GM18909 (cell line): ENCODE data around the gene KRTAP1-5.
"Not testable (repeated sequence)": the region's sequence is repeated elsewhere in the genome, so short reads cannot be mapped to it uniquely, and the experiment has no call there.

Experiments
- ATAC-seq: cut with Tn5 transposase; IDR thresholded peaks from one replicate; pipeline ENCODE4 v1.9.1; 2021; ENCODE audit warnings: mild to moderate bottlenecking; ENCODE audit not compliant: unreplicated experiment, poor library complexity

Gene KRTAP1-5

DNA sequence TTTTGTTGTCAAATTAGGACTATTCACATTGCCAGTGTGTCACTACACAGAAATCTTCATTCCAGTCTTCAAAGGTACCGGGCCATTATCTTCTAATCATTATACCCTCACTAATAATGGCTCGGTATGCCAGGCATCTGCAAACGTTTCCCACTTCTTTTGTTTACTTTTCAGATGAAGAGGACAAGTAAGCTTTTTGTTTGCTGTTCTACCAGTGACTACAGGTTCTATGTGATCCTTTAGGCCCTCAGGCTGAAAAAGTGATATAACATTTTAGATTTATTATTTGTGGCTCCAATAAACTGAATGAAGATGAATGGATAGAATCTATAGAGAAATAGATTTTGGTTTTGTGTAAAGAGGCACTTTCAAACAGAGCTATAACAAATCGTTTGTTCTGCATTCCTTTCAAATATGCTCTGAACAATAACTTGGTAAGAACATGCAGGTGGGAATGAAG, 17.7 kb downstream of the KRTAP1-5 start:
- ATAC-seq, result no peak

DNA sequence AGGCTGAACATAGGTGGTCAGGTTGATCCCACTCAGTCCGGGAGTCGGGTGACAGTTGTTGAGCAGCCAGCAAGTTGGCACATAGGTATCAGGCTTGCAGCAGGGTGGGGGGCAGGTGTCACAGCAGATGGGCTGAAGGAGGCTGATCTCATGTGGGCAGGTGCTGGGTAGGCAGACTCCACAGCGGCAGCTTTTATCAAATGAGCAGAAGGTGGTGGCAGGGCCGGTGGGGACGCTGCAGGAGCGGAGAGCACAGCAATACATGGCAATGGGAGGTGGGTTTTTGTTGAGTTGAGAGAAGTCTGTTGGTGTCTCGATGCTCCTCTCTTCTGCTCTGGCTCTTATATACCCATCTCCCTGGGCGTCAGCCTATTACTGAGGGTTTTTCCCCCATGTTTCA, 18.2 kb downstream of the KRTAP1-5 start, which contains the start of gene KRTAP3-1:
KRTAP3-1 (minus strand) TSS at position 318 of the 400 bp plus-strand sequence; CDS start at position 264, 54 bp downstream.
- ATAC-seq, result no peak

DNA sequence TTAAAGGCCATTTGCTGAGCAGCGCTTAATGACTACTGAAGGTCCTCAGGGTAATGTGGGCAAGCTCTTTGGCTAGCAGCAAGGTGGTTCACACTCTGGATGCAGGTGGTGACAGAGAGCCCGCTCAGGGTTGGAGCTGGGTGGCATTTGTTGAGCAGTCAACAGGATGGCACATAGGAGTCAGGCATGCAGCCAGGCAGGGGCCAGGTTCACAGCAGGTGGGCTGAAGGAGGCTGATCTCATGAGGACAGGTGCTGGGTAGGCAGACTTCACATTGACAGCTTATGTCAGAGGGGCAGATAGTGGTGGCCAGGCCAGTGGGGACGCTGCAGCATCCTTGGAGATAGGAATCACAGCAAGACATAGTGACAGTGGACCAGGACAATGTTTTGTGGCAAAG, 22.6 kb downstream of the KRTAP1-5 start:
- no peak for ATAC-seq

DNA sequence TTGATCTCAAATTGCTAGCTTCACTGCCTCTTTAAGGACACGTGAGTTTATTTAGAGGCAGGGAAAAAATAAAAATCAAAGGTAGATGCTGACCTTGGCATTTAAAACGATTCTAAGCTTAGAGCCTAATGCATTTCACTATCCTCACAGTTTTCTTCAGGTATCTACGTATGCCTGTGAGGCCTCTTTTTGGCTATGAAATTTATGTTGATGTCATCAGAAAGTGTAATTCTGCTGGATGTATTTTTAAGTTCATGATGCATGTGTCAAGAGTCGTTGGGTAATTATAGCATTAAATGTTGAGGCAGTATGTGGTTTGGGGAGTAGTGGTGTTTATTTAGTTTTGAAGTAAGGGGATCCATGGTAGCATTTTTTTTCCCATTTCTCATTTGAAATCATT, 23.1 kb downstream of the KRTAP1-5 start:
- no peak for ATAC-seq

DNA sequence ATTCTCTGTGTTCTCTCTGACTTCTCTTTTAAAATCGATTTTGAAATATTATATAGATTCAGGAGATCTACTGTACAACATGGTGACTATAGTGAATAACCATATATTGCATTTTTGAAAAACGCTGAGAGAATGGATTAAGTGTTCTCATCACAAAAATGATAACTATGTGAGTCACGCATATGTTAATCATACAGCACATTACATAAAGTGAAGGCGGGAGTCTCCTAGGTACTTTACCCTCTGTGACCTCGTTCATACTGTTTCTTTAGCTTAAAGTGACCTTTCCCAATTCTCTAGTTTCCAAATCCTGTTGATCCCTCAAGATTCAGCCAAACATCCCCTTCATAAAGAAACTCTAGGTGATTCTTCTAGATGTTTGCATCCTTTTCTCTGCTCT, 24.2 kb downstream of the KRTAP1-5 start:
- no peak for ATAC-seq

DNA sequence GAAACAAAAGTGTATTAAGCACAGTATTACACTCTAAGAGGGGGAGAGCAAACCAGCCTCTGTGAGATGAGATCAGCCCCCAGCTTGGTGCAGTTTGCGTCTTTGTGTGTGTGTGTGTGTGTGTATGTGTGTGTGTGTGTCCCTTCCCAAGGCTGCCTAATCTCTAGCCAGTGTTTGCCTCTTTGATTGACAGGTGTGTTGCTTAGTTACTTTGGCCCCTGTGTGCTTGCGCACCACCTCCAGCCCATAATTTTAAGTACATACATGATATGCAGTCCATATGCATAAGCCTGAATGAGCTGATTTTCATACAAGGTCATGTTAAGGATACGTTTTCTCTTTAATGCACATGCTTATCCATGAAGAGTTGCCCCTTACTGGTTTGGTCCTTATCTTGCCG, 25.2 kb downstream of the KRTAP1-5 start:
- no peak for ATAC-seq

DNA sequence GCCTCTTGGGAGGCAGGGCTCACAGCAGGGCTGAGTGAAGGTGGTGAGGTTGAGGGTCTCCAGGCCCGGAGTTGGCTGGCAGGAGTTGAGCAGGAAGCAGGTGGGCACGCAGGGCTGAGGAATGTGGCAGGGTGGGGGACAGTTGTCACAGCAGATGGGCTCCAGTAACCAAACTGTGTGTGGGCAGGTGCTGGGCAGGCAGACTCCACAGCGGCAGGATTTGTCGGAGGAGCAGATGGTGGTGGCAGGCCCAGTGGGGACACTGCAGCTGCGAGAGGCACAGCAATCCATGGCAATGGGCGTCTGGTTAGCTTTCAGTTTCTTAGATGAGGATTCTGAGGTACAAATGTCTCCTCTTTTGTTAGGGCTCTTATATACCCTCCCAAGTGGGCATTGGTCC, 27.4 kb downstream of the KRTAP1-5 start, which contains the start of gene KRTAP3-2:
KRTAP3-2 (minus strand) TSS at position 344 of the 400 bp plus-strand sequence; CDS start at position 291, 53 bp downstream.
- not testable (repeated sequence) for ATAC-seq

DNA sequence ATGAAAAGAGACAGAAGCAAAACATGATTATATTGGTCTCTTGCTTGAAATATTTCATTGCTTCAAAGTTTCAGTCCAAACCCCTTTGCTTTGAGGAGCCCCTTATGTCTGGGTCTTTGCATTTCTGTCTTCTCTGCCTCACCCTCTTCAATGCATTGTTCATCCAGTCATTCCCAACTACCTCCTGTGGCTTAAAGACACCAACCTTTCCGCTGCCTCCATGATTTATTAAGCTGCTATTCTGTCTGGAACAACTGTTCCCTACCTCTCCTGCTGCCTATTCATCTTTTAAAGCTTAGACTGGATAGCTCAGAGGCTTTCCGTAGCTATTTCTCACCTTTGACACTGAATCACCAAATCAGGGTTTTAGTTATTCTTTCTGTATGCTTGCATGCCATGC, 29.6 kb downstream of the KRTAP1-5 start:
- ATAC-seq, result no peak

DNA sequence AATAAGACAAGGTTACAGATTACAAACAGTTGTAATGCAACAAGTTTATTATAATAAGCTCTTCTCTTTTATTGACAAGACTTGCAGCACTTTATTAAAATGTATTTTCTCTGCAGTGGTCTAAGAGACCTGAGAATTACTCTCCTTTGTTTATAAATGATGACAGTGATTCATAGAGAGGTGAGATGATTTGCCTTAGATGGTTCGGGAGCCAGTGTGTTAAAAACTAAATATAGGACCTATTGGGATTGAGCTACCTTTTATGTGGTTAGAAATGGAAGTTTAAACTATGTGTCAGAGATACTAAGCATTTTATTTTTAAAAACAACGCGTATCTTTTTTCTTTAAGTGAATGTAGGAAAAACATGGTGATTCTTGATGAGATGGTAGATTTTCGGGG, 30.2 kb downstream of the KRTAP1-5 start:
- no peak for ATAC-seq

DNA sequence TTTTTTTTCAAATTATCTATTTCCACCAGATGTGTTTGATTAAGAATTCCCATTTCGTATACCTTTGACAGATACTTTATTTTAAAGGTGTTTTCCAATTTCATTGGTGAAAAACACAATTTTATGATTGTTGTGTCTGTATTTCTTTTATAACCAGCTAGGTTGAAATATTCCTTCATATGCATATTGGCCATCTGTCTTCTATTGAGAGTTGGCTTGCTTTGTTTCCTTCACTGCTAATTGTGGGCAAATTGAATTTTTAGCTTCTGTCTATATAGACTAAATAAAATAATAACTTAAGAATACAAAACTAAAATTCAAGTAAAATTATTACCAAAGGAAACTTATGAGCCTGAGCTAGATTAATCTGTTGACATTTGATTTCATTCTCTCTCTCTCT, 31.9 kb downstream of the KRTAP1-5 start:
- ATAC-seq, result no peak

DNA sequence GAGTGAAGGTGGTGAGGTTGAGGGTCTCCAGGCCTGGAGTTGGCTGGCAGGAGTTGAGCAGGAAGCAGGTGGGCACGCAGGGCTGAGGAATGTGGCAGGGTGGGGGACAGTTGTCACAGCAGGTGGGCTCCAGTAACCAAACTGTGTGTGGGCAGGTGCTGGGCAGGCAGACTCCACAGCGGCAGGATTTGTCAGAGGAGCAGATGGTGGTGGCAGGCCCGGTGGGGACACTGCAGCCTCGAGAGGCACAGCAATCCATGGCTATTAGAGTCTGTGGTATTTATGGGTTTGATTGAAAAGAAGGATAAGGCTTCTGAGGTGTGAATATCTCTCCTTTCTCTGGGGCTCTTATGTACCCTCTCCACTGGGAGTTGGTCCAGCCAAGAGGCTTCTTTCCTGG, 33.2 kb downstream of the KRTAP1-5 start, which contains the start of gene KRTAP3-3:
KRTAP3-3 (minus strand) TSS at position 326 of the 400 bp plus-strand sequence; CDS start at position 259, 67 bp downstream.
- no peak for ATAC-seq

DNA sequence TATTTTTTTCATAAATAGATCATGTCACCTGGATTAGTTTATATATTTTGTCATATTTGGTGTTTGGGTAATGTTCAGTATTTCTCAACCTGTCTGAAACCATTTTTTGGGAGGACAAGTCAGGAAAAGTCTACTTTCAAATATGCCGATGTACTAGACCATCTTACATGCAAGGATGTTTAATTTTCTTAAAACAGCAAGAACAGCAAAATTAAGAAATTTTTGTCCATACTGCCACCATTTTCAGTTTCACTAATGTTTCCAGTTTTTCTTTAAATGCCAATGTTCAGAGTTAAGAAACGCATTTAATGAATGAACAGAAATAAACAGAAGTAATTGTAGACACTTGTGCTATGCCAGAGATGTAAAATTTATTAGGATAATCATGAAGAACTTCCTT, 33.9 kb downstream of the KRTAP1-5 start:
- no peak for ATAC-seq

DNA sequence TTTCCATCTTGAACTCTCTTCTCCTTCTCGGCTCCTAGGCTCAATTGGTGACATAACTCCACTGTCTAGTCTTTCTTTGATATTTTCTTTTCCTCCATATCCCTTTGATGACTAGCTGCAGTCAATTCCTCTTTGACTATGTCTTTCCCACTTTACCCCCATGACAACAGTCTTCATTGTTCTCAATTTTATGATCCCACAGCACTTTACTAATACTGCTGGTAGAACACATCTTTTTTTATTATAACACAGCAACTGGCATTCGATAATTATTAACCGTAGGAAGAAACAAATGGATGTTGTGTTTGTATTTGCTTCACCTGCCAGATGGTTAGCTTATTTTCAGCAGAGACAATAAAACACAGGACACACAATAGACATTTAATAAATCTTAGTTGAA, 34.3 kb downstream of the KRTAP1-5 start:
- no peak for ATAC-seq

DNA sequence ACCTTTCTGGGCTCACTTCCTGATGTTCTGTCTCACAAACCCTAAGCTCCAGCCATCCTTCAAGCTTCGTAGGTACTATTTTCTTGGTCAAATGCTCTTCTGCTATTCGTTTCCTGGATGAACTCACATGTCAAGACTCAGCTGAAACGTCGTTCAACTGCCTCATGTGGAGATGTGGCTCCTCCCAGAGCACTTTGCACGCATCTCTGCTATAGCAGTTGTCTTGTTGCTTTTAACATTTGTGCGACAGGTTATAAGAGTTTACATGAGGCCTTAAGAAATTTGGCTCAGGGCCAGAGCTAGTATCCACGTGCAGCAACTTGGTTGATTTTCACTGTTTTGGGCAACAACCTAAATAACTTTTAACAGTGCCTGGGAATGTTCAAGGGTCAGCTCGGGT, 40.1 kb downstream of the KRTAP1-5 start:
- ATAC-seq, result no peak

DNA sequence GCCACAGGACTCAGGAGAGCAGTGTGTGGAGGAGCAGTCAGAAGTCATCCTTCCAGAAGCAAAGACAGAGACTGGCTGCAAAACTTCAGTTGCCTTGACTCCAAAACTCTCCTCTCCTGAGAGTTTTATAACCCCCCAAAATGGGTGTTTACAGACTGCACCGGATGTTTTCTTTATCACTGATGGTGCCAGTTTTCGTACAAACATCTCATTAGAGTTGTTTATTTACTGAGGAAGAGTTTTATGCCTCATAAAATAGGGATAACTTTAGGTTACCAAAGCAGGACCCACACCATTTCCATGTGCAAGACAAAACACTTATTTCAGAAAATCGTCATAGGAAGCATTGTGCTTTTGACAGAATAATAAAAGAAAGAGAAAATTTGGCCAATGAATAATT, 42.8 kb downstream of the KRTAP1-5 start, which contains the start of gene KRT40:
KRT40 (minus strand) TSS at position 101 of the 400 bp plus-strand sequence; CDS start at position 48, 53 bp downstream.
- no peak for ATAC-seq

DNA sequence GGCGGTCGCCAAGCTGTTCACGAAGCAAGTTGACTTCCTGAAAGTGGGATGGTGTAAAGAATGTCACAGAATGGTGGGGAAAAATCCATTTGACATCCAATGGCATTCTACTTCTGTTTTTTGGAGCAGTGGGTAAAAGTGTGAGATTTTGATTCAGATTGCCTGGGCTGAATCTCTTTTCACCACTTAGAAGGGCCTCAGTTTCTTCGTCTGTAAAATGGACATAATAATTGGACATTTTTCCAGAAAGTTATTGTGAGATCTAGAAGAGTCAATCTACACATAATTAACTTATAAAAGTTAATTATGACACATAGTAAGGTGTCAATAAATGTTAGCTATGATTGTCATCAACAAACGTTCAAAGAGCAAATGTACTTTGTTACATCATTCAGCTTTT, 45.9 kb downstream of the KRTAP1-5 start:
- ATAC-seq, result no peak

DNA sequence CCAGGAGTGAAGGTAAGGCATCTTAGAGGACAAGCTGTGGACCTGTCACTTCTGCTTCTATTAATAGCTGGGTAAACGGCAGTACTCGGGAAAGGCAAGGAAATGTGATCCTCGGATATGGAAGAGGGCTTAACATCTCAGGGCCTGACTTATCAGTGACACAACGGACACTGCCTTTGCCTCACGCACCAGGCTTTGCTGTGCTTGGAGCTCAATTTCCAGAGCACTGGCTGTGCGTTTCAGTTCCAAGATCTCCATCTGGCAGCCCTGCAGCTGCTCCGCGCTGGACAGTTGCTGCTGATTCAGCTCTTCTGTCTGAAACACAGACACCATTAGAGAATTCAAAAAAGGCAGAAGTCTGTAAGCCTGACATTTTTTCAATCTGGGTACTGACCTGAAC, 46.4 kb downstream of the KRTAP1-5 start:
- ATAC-seq, result no peak

DNA sequence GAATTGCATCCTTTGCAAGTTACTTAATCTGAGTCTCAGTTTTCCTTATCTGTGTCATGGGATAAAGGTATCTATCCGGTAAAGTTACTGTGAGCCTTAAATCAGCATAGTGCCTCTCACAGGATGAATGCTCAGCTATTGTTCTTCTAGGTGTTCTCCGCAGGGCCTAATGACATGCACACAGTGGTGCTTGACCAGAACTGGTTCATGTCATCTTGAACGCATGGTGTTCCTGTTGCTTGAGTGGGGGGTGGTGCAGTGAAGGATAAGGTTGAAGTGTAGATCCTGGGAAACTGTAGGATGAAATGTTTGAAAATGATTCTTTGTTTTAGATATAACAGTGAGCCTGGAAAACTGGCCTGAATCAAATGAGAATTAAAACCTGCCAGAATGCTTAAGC, 46.9 kb downstream of the KRTAP1-5 start:
- no peak for ATAC-seq

DNA sequence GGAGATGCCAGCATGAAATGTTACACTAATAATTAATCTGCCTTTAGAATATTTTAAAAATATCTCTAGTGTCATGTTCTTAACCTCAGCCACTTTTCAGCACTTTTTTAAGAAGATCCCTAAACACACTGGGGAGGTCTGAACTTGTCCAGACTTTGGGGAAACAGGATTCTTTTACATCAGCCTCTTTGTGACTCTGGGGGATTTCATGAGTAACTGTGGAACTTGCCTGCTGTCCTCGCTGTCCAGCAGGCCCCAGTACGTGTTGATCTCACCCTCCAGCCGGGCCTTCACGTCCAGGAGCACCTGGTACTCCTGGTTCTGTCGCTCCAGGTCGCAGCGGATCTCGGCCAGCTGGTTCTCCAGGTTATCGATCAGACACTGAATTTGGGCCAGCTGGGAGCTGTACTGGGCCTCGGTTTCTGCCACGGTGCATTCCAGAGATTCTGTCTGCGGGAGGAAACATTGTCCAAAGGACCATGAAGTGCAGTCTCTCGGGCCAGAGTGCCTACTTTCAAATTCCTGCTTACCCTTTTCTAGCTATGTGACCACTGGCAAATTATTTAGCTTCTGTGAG, 48.3 kb downstream of the KRTAP1-5 start:
- ATAC-seq, result no peak
